GM20431 (cell line): Measurements from ENCODE around the gene CHMP3.
"Not testable (repeated sequence)": the region's sequence is repeated elsewhere in the genome, so short reads cannot be mapped to it uniquely, and the experiment has no call there.

Experiments used
- in situ Hi-C: fragments of 300-500 bp; cut with MseI, MboI; formaldehyde crosslinking; loops from one replicate; pipeline ENCODE4 v1.15.0; 2020; ENCODE audit warnings: low sequenced_read_pairs; ENCODE audit not compliant: unreplicated experiment

The CHMP3 gene

GRCh38 chr2:86549963-86550725 lies 13.1 kb downstream of the CHMP3 start:
- in situ Hi-C loops = not testable (repeated sequence)

DNA sequence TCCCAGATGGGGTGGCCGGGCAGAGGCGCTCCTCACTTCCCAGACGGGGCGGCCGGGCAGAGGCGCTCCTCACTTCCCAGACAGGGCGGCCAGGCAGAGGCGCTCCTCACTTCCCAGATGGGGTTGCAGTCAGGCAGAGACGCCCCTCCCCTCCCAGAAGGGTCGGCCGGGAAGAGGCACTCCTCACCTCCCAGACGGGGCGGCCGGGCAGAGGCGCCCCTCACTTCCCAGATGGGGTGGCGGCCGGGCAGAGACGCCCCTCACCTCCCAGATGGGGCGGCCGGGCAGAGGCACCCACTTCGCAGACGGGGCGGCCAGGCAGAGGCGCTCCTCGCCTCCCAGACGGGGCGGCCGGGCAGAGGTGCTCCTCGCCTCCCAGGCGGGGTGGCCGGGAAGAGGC lies 13.8 kb downstream of the CHMP3 start:
- in situ Hi-C loops = not testable (repeated sequence)

GRCh38 chr2:86548913-86549396 lies 14.3 kb downstream of the CHMP3 start:
- in situ Hi-C loops = not testable (repeated sequence)

GRCh38 chr2:86548165-86548912 lies 14.9 kb downstream of the CHMP3 start:
- in situ Hi-C loops = not testable (repeated sequence)

- in situ Hi-C loops = not testable (repeated sequence)
Measured at GRCh38 chr2:86545296-86545924, 17.8 kb downstream of the CHMP3 start.

GRCh38 chr2:86544278-86545099 lies 18.8 kb downstream of the CHMP3 start:
- in situ Hi-C loops = not testable (repeated sequence)

DNA sequence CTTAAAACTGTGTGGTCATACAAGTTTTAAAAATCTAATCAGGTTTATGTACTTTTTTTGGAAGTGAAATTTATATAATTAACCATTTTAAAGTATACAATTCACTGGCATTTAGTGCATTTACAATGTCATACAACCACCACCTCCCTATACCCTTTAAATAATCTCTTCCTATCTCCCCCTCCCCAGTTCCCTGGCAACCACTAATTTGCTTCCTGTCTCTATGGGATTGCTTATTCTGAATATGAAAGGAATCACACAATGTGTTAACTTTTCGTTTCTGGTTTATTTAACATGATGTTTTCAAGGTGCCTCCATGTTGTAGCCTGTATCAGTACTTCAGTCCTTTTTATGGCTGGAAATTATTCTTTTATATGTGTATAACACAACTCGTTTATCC lies 19.4 kb downstream of the CHMP3 start:
- in situ Hi-C loops = no loop called here

DNA sequence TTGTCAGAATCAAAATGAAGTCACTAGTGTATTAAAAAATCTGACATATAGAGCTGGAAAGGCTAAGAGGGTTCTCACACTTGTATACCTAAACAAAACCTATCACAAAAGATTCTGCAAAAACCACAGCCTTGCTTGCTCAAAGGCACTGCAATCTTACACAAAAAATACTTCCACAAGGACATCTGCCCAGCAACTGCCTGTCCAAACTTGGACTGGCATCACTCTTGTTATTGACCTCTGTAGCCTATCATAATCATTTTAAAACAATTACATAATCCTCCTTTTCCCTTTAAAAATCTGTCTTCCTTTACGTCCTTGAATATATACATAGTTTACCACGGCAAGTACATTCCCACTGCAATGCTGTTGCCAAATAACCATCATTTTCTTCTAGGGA lies 19.9 kb downstream of the CHMP3 start:
- in situ Hi-C loops = no loop called here

DNA sequence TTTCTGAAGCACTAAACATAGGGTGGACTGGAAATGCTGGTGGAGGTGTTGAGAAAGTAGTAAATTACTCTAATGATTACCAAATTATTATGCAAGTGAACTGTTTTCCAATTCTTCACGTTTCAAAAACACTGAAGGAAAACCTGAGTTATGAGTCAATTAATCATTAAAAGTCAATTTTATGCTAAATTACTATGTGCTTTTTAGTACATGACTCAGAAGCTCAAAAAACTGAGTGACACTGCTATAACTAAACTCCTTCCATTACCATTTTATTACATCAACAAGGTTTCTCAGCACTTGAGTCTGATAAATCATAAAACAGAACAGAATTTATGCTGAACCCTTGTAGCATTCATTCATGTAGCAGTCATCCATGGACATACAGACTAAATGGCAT lies 20.4 kb downstream of the CHMP3 start:
- in situ Hi-C loops = no loop called here

DNA sequence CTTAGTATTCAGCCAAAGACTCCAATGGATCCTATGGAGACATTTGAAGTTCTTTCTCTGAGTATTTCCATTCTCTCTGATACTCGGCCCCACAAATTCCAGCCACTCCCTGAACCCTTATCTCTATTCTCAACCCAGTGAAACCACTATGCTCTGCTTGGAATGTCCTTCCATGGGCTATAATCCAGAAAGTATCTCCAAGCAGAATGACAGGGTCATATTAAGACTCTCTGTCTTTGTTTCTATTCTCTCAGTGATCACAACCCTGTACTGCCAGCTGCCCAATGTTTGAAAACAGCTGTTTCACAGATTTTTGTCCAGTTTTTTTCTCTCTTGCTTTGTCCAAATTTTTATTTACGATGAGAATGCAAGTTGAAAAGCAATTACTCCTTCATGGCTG lies 21.9 kb downstream of the CHMP3 start:
- in situ Hi-C loops = no loop called here

DNA sequence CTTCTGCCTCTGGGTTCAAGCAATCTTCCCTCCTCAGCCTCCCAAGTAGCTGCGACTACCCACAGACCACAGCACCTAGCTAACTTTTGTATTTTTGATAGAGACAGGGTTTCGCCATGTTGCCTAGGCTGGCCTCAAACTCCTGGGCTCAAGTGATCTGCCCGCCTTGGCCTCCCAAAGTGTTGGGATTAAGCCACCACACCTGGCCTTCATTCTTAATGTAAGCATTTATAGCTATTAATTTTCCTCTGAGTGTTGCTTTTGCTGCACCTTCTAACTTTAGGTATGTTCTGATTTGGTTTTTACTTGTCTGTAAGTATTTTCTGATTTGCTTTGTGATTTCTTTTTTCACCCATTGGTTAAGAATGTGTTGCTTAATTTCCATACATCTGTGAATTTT lies 29.7 kb downstream of the CHMP3 start:
- in situ Hi-C loops = no loop called here

- in situ Hi-C loops = no loop called here
Measured at GRCh38 chr2:86525421-86526340, 37.6 kb downstream of the CHMP3 start.

DNA sequence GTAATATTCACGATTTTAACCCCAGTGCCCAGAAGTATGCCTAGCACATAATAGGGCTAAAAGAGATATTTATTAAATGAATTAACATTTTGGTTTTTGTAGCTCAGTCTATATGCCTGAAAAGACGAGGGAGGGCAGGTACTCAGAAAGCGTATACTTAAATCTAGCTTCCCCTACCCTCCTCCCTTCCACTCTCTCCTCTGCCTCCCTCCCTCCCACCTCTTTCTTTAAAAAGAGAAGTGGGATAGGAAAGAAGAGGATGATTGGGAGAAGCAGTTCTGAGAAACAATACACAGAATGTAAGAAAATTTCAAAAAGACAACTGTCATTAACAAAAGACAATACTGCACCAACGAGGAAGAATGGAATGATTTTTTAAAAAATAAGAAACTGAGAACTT lies 39.8 kb downstream of the CHMP3 start:
- in situ Hi-C loops = no loop called here

DNA sequence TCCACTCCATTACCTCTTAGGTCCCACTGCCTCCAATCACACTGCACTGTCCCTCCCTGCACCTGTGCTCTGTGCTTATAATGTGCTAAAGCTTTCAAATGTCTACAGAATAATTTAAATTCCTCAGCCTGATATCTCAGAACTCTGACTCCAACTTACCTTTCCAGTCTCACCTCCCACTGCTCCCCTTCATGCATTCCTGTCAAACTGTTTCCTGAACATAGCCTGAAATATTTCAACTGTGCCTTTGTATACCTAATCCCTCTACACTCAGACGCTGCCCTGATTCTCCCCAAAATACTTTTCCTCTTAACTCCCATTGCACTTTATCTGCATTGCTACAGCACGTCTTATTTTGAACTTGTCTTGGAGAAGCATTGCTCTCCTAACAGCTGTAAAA lies 40.5 kb downstream of the CHMP3 start:
- in situ Hi-C loops = no loop called here

DNA sequence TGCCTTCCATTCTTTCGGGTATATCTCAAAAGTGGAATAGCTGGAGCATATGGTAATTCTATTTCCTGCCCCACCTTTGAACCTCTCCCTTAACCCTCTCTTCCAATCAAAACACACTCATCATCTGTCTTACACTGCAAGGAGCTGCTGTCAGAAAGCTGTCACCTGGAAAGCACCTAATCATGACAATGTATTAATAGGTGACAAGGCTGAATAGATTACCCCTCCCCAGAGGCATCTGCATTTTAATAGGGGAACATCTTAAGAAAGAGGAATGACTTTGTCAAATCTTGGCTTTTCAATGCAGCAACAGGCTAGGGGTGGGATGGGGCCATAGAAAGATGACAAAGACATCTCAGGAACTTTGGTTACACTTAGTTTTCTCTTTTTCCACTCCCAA lies 41.3 kb downstream of the CHMP3 start:
- in situ Hi-C loops = no loop called here

DNA sequence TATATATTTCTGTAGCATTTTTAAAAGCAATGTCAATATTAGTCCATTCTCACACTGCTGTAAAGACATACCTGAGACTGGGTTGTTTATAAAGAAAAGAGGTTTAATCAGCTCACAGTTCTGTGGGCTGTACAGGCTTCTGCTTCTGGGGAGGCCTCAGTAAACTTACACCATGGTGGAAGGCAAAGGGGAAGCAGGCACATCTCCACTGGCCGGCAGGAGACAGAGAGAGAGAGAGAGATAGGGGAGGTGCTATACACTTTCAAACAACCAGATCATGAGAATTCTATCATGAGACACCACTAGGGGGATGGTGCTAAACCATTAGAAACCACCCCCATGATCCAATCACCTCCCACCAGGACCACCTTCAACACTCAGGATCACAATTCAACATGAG lies 43.1 kb downstream of the CHMP3 start:
- in situ Hi-C loops = no loop called here

- in situ Hi-C loops = no loop called here
Measured at GRCh38 chr2:86519349-86519748, 43.9 kb downstream of the CHMP3 start.

GRCh38 chr2:86518481-86518880 lies 44.8 kb downstream of the CHMP3 start:
- in situ Hi-C loops = no loop called here

- in situ Hi-C loops = no loop called here
Measured at GRCh38 chr2:86513948-86514660, 49.1 kb downstream of the CHMP3 start.
